Measurements from ENCODE around the gene DDIT3.

The DDIT3 gene

DNA sequence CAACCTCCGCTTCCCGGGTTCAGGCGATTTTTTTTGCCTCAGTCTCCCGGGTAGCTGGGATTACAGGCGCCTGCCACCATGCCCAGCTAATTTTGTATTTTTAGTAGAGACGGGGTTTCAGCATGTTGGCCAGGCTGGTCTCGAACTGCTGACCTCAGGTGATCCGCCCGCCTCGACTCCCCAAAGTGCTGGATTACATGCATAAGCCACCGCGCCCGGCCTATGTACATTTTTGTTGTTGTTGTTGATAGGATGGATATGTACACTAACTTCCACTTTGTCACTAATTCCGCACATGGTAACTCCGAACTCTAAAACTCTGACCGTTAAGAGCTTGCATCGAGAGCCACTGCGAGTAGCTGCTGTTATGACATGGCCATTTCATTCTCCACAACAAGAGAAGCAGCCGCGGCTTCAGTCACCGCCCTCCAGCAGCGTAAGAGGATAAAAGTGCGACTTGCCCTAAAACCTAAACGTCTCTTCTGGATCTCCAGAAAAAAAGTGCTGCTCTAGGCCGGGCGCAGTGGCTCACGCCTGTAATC is 33.2 kb downstream of the DDIT3 start:
- H3K36me3 ChIP-seq (ENCODE audit: control insufficient read depth, low read length): peaks cover 41% of the 10 kb centered on the region

DNA sequence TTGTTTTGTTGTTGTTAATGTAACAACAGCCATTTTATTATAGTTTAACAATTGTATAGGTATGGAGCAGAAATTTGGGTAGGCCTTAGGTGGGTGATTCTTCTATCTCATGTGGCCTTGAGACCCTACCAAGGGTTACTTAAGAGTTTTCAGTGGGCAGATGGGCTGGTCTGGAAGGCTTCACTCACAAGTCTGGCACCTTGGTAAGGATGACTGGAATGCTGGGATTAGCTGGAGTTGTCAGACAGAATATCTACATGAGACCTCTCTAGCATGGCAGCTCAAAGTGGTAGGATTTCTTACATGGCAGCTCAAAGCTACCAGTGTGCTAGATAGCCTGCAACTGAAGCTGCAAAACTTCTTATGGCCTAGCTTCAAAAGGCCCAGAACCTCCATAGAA is 34.6 kb downstream of the DDIT3 start:
- peaks cover 5% of the 10 kb centered on the region; the same call in 1 of the 2 replicates for H3F3A ChIP-seq (ENCODE audit: control insufficient read depth, insufficient read depth)
- no peak overlapping the region for H3K4me3 ChIP-seq (ENCODE audit: low read length)
- H3K4me2 ChIP-seq (ENCODE audit: low read length): no peak overlapping the region
- peaks cover 37% of the 10 kb centered on the region for H3K4me1 ChIP-seq (ENCODE audit: control insufficient read depth, low read length)
- no peaks in the 10 kb centered on the region for H3K27me3 ChIP-seq (ENCODE audit: control insufficient read depth, low read length)
- no peaks in the 10 kb centered on the region for H3K9me2 ChIP-seq (replicated peaks; ENCODE audit: control insufficient read depth, low read length)
- peaks cover 28% of the 10 kb centered on the region for H3K79me2 ChIP-seq (ENCODE audit: control insufficient read depth, low read length)
- no peak overlapping the region for H3K27ac ChIP-seq (ENCODE audit: low read depth, low read length)
- no peaks in the 10 kb centered on the region for H4K20me1 ChIP-seq (ENCODE audit: control insufficient read depth, insufficient read depth, low read depth, low read length)
- peaks cover 28% of the 10 kb centered on the region for H3K36me3 ChIP-seq (ENCODE audit: control insufficient read depth, low read length)
- TF ChIP-seq, protein P1, sequence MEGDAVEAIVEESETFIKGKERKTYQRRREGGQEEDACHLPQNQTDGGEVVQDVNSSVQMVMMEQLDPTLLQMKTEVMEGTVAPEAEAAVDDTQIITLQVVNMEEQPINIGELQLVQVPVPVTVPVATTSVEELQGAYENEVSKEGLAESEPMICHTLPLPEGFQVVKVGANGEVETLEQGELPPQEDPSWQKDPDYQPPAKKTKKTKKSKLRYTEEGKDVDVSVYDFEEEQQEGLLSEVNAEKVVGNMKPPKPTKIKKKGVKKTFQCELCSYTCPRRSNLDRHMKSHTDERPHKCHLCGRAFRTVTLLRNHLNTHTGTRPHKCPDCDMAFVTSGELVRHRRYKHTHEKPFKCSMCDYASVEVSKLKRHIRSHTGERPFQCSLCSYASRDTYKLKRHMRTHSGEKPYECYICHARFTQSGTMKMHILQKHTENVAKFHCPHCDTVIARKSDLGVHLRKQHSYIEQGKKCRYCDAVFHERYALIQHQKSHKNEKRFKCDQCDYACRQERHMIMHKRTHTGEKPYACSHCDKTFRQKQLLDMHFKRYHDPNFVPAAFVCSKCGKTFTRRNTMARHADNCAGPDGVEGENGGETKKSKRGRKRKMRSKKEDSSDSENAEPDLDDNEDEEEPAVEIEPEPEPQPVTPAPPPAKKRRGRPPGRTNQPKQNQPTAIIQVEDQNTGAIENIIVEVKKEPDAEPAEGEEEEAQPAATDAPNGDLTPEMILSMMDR (IDR thresholded peaks at IDR 0.05; ENCODE audit: low read depth, low read length, poor library complexity, severe bottlenecking): no peak
- TF ChIP-seq EZH2phosphoT487 (IDR thresholded peaks at IDR 0.05; ENCODE audit: borderline replicate concordance, low read length): no peak
- H3K9me3 ChIP-seq (ENCODE audit: control insufficient read depth, insufficient read depth, low read length): no peaks in the 10 kb centered on the region

More for the DNA sequence above, 33.2 kb downstream of the DDIT3 start:
- no peaks in the 10 kb centered on the region for H3K27me3 ChIP-seq (ENCODE audit: control insufficient read depth, low read length)
- TF ChIP-seq, protein P1 (IDR thresholded peaks at IDR 0.05; ENCODE audit: low read depth, low read length, poor library complexity, severe bottlenecking): no peak
- no peak for TF ChIP-seq EZH2phosphoT487 (IDR thresholded peaks at IDR 0.05; ENCODE audit: borderline replicate concordance, low read length)
- H3K4me2 ChIP-seq (ENCODE audit: low read length): peak overlapping the region; percentile 44
- peaks cover 37% of the 10 kb centered on the region for H3K79me2 ChIP-seq (ENCODE audit: control insufficient read depth, low read length)
- H3K27ac ChIP-seq (ENCODE audit: low read depth, low read length): no peak overlapping the region
- peaks cover 30% of the 10 kb centered on the region for H3K4me1 ChIP-seq (ENCODE audit: control insufficient read depth, low read length)
- H3K9me2 ChIP-seq (replicated peaks; ENCODE audit: control insufficient read depth, low read length): no peaks in the 10 kb centered on the region
- H4K20me1 ChIP-seq (ENCODE audit: control insufficient read depth, insufficient read depth, low read depth, low read length): no peaks in the 10 kb centered on the region
- H3K4me3 ChIP-seq (ENCODE audit: low read length): peak overlapping the region; percentile 87
- 0 out of 2 replicates have a peak, but pooled peaks cover 2% of the 10 kb centered on the region for H3F3A ChIP-seq (ENCODE audit: control insufficient read depth, insufficient read depth)
- no peaks in the 10 kb centered on the region for H3K9me3 ChIP-seq (ENCODE audit: control insufficient read depth, insufficient read depth, low read length)

DNA sequence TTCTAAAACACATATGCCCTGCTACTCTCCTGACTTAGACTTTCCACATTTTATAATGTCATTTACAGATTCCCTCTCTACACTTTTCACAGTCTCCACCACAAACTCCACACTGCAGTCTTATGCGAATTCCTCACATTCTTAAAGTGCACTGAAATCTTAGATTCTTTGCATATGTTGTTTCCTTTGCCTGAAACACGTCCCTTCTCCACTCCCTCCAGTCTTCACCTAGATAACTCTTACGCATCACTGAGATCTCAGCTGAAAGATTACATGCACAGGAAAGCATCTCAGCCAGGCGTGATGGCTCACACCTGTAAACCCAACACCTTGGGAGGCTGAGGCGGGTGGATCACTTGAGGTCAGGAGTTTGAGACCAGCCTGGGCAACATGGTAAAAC is 36.8 kb downstream of the DDIT3 start:
- H3K9me3 ChIP-seq (ENCODE audit: control insufficient read depth, insufficient read depth, low read length): no peaks in the 10 kb centered on the region
- peak overlapping the region; percentile 35 for H3K4me2 ChIP-seq (ENCODE audit: low read length)
- peaks cover 6% of the 10 kb centered on the region for H3K36me3 ChIP-seq (ENCODE audit: control insufficient read depth, low read length)
- H3K4me1 ChIP-seq (ENCODE audit: control insufficient read depth, low read length): peaks cover 47% of the 10 kb centered on the region
- H3K27me3 ChIP-seq (ENCODE audit: control insufficient read depth, low read length): no peaks in the 10 kb centered on the region
- H3K27ac ChIP-seq (ENCODE audit: low read depth, low read length): 0 out of 2 replicates have a peak overlapping the region, but pooled peaks have one; percentile 3
- no peaks in the 10 kb centered on the region for H3K9me2 ChIP-seq (replicated peaks; ENCODE audit: control insufficient read depth, low read length)
- peaks cover 20% of the 10 kb centered on the region for H3F3A ChIP-seq (ENCODE audit: control insufficient read depth, insufficient read depth)
- H3K4me3 ChIP-seq (ENCODE audit: low read length): no peak overlapping the region
- TF ChIP-seq EZH2phosphoT487 (IDR thresholded peaks at IDR 0.05; ENCODE audit: borderline replicate concordance, low read length): no peak
- TF ChIP-seq, protein P1 (IDR thresholded peaks at IDR 0.05; ENCODE audit: low read depth, low read length, poor library complexity, severe bottlenecking): no peak
- no peaks in the 10 kb centered on the region for H4K20me1 ChIP-seq (ENCODE audit: control insufficient read depth, insufficient read depth, low read depth, low read length)
- H3K79me2 ChIP-seq (ENCODE audit: control insufficient read depth, low read length): peaks cover 10% of the 10 kb centered on the region

Data from DOHH2 (cell line).